HG03342 (cell line): ENCODE data around the gene INSYN2A.

Experiments
- ATAC-seq: cut with Tn5 transposase; IDR thresholded peaks from one replicate; pipeline ENCODE4 v1.9.1; 2021; ENCODE audit warnings: mild to moderate bottlenecking, moderate library complexity; ENCODE audit not compliant: unreplicated experiment

The INSYN2A gene

DNA sequence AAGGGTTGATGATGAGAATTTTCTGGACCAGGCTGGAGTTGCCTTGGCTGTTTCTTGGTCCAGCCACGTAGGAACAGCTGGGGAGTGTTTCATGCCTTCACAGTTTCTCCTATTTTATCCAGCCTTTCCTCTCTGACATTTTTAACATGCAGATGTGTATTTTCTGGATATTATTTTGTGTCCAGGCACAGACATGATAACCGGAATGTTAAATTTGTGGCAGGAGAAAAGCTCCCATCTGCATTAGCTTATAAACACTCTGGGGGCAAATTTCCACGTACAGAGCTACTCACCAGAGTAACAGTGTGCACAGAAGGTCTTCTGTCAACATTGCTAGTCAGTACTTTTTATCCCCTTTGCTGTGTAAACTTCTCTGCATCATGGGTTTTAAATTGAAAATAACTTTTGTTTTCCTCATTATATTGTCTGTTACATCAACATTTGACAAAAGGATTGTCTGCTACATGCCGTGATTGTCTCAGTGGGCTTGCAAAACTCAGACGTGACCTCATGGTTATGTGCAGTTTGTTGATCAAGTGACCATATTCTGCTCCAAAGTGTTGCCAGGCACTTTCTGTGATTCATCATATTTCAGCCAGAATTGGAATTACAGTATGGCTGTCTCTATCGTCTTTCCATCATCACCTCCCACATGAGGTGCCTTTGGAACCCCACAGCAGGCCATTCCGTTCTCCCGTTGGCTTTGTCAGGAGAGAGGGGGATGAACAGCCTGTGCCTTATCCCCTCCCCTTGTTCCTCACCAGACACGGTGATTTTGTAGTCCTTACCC lies 41.4 kb downstream of the INSYN2A start:
- no peak for ATAC-seq

DNA sequence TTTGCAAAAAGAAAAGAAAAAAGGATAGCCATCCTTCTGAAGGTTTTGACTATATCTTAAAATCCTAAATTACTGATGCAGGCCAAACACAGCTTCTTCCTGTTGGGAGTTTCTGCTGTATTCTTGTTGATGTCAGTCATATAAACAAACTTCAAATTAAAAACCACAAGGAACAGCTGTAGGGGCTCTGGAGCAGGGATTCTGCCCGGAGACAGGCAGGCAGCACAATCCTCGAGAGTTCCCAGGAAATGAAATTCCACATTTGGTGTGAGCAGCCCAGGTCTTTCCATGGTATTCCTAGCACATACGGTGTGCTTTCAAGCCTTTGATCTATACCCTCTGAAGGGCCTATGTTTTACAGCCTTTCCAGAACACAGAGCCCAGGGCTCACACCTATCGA lies 43.2 kb downstream of the INSYN2A start:
- ATAC-seq = no peak

DNA sequence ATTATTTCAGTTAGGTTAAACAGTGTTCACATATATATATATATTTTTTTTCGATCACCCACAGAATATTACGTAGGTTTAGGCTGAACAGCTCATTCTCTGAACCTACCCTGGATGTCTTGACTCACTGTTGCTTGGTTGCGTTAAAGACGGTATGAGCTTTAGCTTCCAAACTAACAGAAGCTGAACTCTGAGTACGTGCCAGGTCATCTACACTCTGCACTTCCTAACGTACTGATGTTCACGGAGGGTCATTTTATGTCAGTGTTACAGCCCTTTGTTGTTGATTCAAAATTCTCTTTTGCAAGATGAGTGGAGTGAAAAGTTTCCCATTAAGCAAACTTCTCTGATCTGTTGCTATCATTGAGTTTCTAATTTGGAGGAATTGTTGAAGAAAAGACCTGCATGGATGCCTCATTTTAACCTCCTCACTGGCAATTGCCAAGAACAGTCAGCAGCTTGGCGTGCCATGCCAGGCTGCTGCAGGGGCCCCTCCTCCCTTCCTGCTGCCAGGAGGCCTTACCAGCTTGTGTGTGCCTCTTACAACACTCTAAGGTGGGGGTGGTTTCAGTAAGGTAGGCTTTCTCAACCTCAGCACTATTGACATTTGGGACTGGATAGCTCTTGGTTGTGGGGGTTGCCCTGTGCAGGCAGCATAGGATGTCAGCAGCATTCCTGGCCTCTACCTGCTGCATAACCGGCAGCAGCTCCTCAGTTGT lies 44.3 kb downstream of the INSYN2A start:
- no peak for ATAC-seq

DNA sequence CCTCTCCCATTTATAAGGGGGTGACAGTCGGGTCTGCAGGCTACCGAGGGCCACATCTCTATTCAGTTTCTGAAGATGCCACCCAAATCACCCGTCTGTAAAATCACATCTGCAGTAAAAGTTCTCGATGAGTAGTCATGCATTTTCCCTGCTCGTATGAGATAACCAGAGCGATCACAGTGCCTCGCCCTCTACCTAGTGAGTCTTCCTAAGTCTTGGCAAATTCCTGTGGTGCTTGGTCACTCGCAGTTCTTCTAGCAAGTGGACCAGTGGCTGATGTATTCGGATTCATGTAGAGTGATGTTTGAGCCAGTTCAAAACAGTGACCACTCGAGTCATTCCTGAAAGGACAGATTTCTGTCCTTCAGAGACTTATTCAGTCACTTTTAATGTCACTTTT lies 44.9 kb downstream of the INSYN2A start:
- no peak for ATAC-seq

DNA sequence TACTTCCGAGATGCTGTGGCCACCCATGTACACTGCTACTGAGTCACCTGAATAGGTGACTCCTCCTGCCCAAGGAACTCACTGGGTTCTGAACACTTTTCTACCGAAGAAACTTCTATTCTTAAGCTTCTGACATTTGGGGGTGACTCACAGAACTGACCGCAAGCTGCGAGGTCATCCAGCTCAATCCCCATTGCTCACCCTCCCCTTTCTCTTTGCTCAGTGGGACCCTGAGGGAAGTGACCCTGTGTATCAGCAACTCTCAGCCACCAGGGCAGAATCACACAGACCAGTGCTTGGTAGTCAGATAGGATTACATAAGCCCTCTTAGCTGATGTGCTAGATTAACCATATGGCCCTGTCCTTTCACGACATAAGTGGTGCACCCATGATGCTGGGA lies 46.3 kb downstream of the INSYN2A start:
- ATAC-seq = no peak

DNA sequence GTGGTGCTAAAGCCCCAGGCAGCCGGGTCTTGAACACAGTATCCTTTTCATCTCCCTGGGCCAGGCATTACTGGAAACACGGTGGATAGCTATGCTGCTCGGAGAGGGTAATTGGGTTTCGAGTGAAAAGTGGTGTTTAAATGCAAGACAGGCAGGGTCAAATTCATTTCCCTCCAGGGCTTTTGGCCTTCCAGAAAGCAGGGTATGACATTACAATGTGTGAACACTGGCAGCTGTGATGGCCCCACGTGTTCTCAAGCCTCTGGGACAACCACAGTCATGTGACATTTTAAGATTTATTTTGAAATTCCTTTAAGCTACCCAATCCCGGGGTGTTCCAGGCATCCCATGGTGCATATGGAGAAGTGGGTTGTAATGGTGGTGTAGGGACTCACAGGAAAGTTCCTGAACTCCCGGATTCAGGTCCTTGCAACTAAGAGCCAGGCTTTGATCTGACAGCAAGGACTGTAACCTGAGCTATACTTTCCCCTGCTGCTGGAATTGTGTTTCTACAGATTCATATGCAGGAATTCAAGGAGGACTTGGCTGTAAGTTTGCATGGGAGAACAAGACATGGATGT lies 46.8 kb downstream of the INSYN2A start:
- no peak for ATAC-seq

DNA sequence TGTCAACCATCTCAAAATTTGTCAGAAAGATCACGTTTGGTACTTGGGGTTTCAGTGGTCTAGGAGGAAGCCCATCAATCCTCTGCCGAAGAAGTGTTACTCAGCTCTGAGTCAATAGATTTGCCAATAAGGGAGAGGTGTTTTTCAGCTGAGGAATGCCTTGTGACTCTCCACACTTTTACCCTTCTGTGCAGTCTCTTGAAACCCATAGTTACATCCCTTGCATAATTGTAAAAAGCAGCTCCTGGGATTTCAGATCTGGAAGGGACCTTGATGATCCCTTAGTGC lies 47.5 kb downstream of the INSYN2A start:
- ATAC-seq = no peak

DNA sequence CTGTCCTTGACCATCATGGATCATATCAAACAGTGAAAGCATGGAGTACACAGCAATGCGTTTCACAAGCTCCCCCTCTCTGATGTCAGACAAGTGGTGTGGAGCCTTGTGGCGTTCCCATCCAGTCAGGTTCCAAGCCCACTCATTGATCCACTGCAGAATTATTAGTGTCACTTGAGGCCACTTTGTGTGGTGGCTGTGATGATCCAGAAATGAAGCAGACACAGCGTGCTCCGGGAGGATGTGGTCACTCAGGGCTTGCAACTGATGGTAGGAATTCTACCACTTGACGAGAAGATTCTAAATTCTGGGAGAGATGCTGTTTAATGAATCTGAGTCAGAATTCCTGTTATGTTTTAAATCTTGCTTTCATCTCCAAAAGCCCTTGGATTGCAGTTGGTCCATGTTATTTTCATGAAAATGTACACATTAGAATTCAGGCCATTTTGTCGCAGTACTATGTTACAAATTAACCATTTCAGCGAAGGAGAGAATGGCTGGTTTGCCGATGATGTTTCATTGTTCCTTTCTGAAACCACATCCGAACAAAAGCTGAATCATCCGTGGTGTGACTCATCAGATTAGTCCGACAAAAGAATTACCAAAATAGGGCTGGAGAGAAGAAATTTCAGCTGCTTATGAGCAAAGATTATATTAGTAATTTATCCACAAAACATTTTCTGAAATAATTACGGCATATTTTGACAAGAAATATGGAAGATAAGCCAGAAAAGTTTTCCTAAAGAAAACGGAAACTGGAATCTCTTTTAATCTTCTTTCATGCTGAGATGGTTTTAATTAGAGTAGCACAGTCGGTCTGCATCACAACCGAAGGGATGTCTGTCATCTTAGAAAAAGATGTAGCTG lies 48.1 kb downstream of the INSYN2A start:
- no peak for ATAC-seq

DNA sequence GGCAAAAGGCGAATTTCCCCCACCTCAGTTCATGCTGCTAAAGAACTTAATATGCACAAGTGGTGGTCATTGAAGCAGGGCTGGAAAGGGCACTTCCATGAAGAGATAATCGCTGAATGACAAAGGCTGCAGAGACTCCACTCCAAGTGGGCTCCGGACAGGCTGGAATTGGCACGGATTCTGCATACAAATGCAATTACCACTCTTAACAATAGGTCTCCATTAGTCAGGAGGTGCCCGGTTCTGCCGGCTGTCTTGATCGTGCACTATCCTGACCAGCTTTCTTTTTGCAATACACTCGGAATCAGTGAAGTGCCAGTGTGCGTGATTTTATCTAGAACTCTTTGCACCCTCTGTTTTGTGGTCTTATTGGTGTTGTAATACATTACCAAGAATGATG lies 49.7 kb downstream of the INSYN2A start:
- no peak for ATAC-seq
